B cell (primary cell): ENCODE data around the gene GEMIN5. TPM values are rescaled to one million over a fixed set of nuclear protein-coding genes. Genes with fewer than 3 reads are reported as not detected.

Source experiments
- ATAC-seq: fragments of 200-7000 bp; cut with Tn5 transposase; one replicate; pipeline ENCODE4 v1.10.0; 2021; ENCODE audit warnings: low read depth, mild to moderate bottlenecking, moderate number of reproducible peaks, moderate library complexity
- CTCF ChIA-PET: fragments of 350-600 bp; sonication (Branson Sonifier 250); formaldehyde crosslinking; loops from one replicate; lab custom pipeline; 2021; ENCODE audit warnings: antibody characterized with exemption, inconsistent platforms; lab: Charles Lee
- POLR2A ChIA-PET: fragments of 350-600 bp; sonication (Branson Sonifier 250); formaldehyde crosslinking; loops from one replicate; lab custom pipeline; 2021; ENCODE audit warnings: antibody characterized with exemption; lab: Charles Lee
- DNase-seq: peaks from one replicate; pipeline ENCODE4 v3.0.0; 2013
- H2AFZ ChIP-seq: 2 replicates; pipeline ENCODE4 v1.6.1; 2012; ENCODE audit warnings: mild to moderate bottlenecking, low read depth, low read length; ENCODE audit not compliant: insufficient read depth, poor library complexity, severe bottlenecking
- H3K27ac ChIP-seq, 2 donors: 1 replicate in 1 of 2; 2 replicates in 1 of 2; pipeline ENCODE4 v1.5.1; 2012 to 2013; ENCODE audit warnings: low read length in 2 of 2, mild to moderate bottlenecking in 2 of 2, moderate library complexity in 1 of 2
- H3K27me3 ChIP-seq, 4 experiments: fragments of 200-600 bp in 1 of 4; sonication (generic) in 1 of 4; replicated peaks in 1 of 4; 1 replicate in 2 of 4; 2 replicates in 2 of 4; pipeline versions ENCODE4 v1.6.1 to v1.7.0; 2013 to 2016; ENCODE audit warnings: low read length in 3 of 4, mild to moderate bottlenecking in 2 of 4, mixed read lengths in 1 of 4, moderate library complexity in 1 of 4; ENCODE audit not compliant: insufficient read depth in 4 of 4, control insufficient read depth in 3 of 4; ENCODE audit errors: control extremely low read depth in 1 of 4
- H3K36me3 ChIP-seq, 2 experiments: replicated peaks in 1 of 2; 1 replicate in 1 of 2; 2 replicates in 1 of 2; pipeline versions ENCODE4 v1.6.1 to v1.7.1; 2013; ENCODE audit warnings: low read length in 1 of 2; ENCODE audit not compliant: insufficient read depth in 2 of 2, control insufficient read depth in 1 of 2; ENCODE audit errors: control extremely low read depth in 1 of 2, extremely low read depth in 1 of 2
- H3K4me1 ChIP-seq, 2 donors: fragments of 200-600 bp in 1 of 2; sonication (generic) in 1 of 2; 1 replicate in 1 of 2; 2 replicates in 1 of 2; pipeline versions ENCODE4 v1.5.1 to v1.6.1; 2013 to 2017; ENCODE audit warnings: low read length in 2 of 2; ENCODE audit not compliant: control insufficient read depth in 2 of 2, insufficient read depth in 2 of 2
- H3K4me2 ChIP-seq: replicated peaks from 2 replicates; pipeline ENCODE3; 2012; ENCODE audit warnings: mild to moderate bottlenecking, low read depth, low read length; ENCODE audit not compliant: poor library complexity, severe bottlenecking
- H3K4me3 ChIP-seq, 5 experiments: fragments of 200-600 bp in 1 of 5; sonication (generic) in 1 of 5; 1 replicate in 3 of 5; 2 replicates in 2 of 5; pipeline versions ENCODE4 v1.5.1 to v1.7.0; 2011 to 2016; ENCODE audit warnings: low read length in 4 of 5, mild to moderate bottlenecking in 4 of 5, low read depth in 2 of 5, control low read depth in 1 of 5, moderate library complexity in 1 of 5; ENCODE audit not compliant: insufficient read depth in 1 of 5; ENCODE audit errors: control extremely low read depth in 1 of 5, extremely low read depth in 1 of 5
- H3K79me2 ChIP-seq: fragments of 200-600 bp; sonication (generic); one replicate; pipeline ENCODE4 v1.6.0; 2016; ENCODE audit warnings: low read length; ENCODE audit not compliant: control insufficient read depth, insufficient read depth
- H3K9ac ChIP-seq: fragments of 200-600 bp; sonication (generic); 2 replicates; pipeline ENCODE4 v1.6.1; 2017; ENCODE audit warnings: mild to moderate bottlenecking, low read length, moderate library complexity
- H3K9me3 ChIP-seq, 3 donors: one replicate each; pipeline versions ENCODE4 v1.6.1 to v1.7.1; 2013; ENCODE audit warnings: low read length in 2 of 3; ENCODE audit not compliant: control insufficient read depth in 2 of 3, insufficient read depth in 1 of 3; ENCODE audit errors: control extremely low read depth in 1 of 3
- H4K20me1 ChIP-seq: 2 replicates; pipeline ENCODE4 v1.6.0; 2012; ENCODE audit warnings: mild to moderate bottlenecking, low read length; ENCODE audit not compliant: insufficient read depth, control insufficient read depth, poor library complexity, severe bottlenecking
- H3K27ac Mint-ChIP-seq: one replicate; pipeline ENCODE4 v1.8.0; 2021; ENCODE audit warnings: mixed read lengths
- H3K27me3 Mint-ChIP-seq: one replicate; pipeline ENCODE4 v1.8.0; 2021; ENCODE audit warnings: mixed read lengths
- H3K4me1 Mint-ChIP-seq: one replicate; pipeline ENCODE4 v1.8.0; 2021; ENCODE audit warnings: mixed read lengths
- H3K4me3 Mint-ChIP-seq: one replicate; pipeline ENCODE4 v1.8.0; 2021; ENCODE audit warnings: mixed read lengths
- H3K9me3 Mint-ChIP-seq: one replicate; pipeline ENCODE4 v1.8.0; 2022; ENCODE audit warnings: mixed read lengths; ENCODE audit not compliant: insufficient read depth
- CTCF ChIP-seq: fragments of 200-600 bp; IDR thresholded peaks from one replicate; pipeline ENCODE4 v1.8.0; 2022; ENCODE audit warnings: antibody characterized with exemption, mild to moderate bottlenecking
- EZH2 ChIP-seq: IDR thresholded peaks from 2 replicates; pipeline ENCODE4 v1.6.1; 2012; ENCODE audit warnings: borderline replicate concordance, low read depth, mild to moderate bottlenecking, moderate library complexity, low read length; ENCODE audit not compliant: insufficient read depth, poor library complexity, severe bottlenecking
- WGBS: methylation state at CpG from one replicate; pipeline ENCODE4 v1.1.5; 2013; ENCODE audit warnings: missing lambda C conversion rate; ENCODE audit not compliant: insufficient coverage; 5-methylcytosine and 5-hydroxymethylcytosine counted together
- intact Hi-C: fragments of 100-400 bp; cut with micrococcal nuclease; formaldehyde crosslinking; loops from one replicate; pipeline ENCODE4 v1.10.0; 2022
- polyA plus RNA-seq: library from polyadenylated mRNA; depleted of rRNA; stranded (reverse); fragments of >200 nt; gene quantifications from 2 replicates; pipeline ENCODE4 v1.2.3, GENCODE V29; 2012
- total RNA-seq, 2 donors: library from RNA; stranded (reverse); fragments of 120-200 nt in 1 of 2; gene quantifications; 1 replicate in 1 of 2; 2 replicates in 1 of 2; pipeline versions ENCODE4 v1.2.3 to v1.2.4, GENCODE V29; 2013 to 2022

GEMIN5 gene
- total and polyA plus RNA-seq, 2 donors (not counting 1 experiment from before 2014, with no cell fraction given) = 3.6 to 15.5 TPM

GRCh38 chr5:154934881-154935280, 3.1 kb downstream of the GEMIN5 start:
- H3K4me3 ChIP-seq = no peak overlapping the region
- peaks cover 12 to 16% of the 10 kb centered on the region in 2 donors for H3K4me1 ChIP-seq
- no peaks in the 10 kb centered on the region for H3K27me3 ChIP-seq
- no peak overlapping the region for H2AFZ ChIP-seq
- TF ChIP-seq CTCF (no peak), EZH2 (no peak)
- no peak overlapping the region for H3K27ac ChIP-seq
- Mint-ChIP-seq H3K9me3 (no peaks in the 10 kb centered on the region), H3K4me1 (peaks cover 28% of the 10 kb centered on the region), H3K27me3 (no peaks in the 10 kb centered on the region), H3K4me3 (no peak overlapping the region), H3K27ac (no peak overlapping the region)
- H3K79me2 ChIP-seq = peaks cover 24% of the 10 kb centered on the region
- no peak overlapping the region for H3K4me2 ChIP-seq
- CTCF ChIA-PET = no interaction called here
- no peaks in the 10 kb centered on the region for H3K9me3 ChIP-seq
- no peak for ATAC-seq
- peaks cover 6 to 22% of the 10 kb centered on the region in 2 experiments for H3K36me3 ChIP-seq
- intact Hi-C loops = loop anchor here (10.0 kb wide), 1 partner anchor 900 kb away; the partner anchor contains the start of genes FAM114A2 and MFAP3
- H3K9ac ChIP-seq = no peak overlapping the region
- POLR2A ChIA-PET = no interaction called here
- no peaks in the 10 kb centered on the region for H4K20me1 ChIP-seq
- DNase-seq = no peak

GRCh38 chr5:154933537-154933936, 4.5 kb downstream of the GEMIN5 start:
- intact Hi-C loops = loop anchor here (10.0 kb wide), 1 partner anchor 899 kb away; the partner anchor contains the start of genes FAM114A2 and MFAP3
- no peaks in the 10 kb centered on the region for H3K9me3 ChIP-seq
- H3K9ac ChIP-seq = no peak overlapping the region
- H3K4me3 Mint-ChIP-seq = no peak overlapping the region
- peaks cover 6 to 32% of the 10 kb centered on the region in 2 experiments for H3K36me3 ChIP-seq
- POLR2A ChIA-PET = no interaction called here
- peaks cover 12 to 16% of the 10 kb centered on the region in 2 donors for H3K4me1 ChIP-seq
- no peaks in the 10 kb centered on the region for H3K27me3 Mint-ChIP-seq
- TF ChIP-seq CTCF = no peak
- H3K27ac ChIP-seq = no peak overlapping the region
- 100% methylated on average over 2 of the region's 3 CpGs for WGBS
- no peaks in the 10 kb centered on the region for H3K27me3 ChIP-seq
- DNase-seq (no peak), ATAC-seq (no peak)
- H2AFZ ChIP-seq = no peak overlapping the region
- CTCF ChIA-PET = no interaction called here
- no peak overlapping the region for H3K27ac Mint-ChIP-seq
- peaks cover 22% of the 10 kb centered on the region for H3K4me1 Mint-ChIP-seq
- H3K79me2 ChIP-seq = peaks cover 24% of the 10 kb centered on the region
- H3K4me2 ChIP-seq = no peak overlapping the region
- no peaks in the 10 kb centered on the region for H4K20me1 ChIP-seq
- no peaks in the 10 kb centered on the region for H3K9me3 Mint-ChIP-seq
- H3K4me3 ChIP-seq = no peak overlapping the region
